NCI-H345 treated with DMSO at 0.1 percent for 48 hours (cell line): ENCODE data around the gene USP15.

ENCODE experiments used
- DNase-seq: peaks from one replicate; lab custom pipeline; 2025; ENCODE audit not compliant: unreplicated experiment; lab: John Stamatoyannopoulos, UW

Gene USP15

DNA sequence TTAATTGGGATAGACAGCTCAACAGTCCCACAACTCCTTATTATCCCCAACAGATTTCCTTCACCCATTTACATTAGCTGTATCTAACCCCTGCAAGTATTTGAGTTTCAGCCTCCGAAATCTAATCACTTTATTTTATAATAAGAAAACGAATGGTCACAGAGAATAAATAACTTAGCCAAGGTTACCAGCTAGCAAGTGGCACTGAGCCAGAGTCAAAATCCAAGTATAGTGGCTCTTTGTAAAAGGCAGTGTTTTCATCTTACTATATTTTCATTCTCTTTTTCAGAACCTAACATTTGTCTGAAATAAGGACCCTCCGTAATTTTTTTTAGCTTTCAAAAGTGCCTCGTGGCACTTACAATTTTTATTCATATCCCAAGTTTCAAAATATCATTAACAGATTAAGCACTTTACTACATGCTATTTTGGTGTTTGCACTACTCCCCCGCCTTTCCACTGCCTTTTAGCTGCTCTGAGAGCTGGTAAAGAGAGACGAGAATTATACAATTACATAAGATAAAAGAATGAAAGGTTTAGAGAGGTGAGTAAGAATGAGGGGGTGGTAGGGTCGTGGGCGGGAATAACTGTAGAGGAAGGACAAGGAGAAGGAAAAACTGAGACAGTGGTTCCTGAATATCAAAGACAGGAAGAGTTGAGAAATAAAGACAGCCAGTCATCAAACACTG lies 3.7 kb upstream of the USP15 start:
- DNase-seq = no peak

DNA sequence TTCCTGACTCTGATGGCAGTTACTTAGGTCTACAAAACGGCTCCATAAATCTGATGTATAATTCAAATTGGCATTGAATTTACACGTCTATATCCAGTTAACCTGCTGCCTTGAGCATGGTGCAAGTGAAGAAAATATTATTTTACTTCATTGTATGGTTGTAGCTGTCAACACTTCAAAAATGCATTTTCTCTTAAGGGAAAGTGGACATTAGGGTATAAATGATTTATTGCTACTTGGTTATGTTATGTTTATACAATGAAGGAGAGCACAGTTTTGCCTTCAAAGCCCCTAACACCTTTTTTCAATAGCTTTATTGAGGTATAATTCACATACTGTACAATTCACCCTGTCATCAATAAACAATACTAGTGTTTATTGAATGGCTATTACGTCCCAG lies 2.0 kb upstream of the USP15 start:
- no peak for DNase-seq

DNA sequence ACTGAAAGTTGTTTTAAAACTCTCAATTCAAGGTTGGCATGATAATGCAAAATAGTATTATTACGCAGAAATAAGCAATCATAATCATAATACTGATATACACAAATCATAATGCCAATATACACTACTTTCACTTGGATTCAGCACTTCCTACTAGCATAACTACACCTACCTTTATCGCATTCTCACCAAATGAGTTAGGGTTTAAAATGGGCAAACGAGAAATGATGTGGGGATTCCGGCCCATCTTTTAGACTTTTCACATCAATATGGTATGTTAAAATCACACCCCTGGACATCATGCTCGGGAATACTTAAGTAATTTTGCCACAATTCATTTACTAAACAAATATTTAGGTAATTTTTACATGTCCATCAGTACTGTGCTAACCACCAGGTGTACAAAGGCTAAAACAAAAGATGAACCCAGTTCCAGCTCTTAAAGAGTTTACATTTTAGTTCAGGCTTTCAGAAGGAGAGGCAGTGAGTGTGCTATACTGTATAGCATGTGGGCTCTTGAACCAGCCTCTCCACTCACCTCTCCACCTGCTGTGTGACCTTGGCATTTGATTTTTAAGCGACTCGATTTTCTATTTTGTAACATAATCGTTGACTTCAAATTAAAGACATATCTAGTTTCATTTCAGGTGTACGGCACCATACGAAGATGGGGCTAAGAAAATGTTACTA lies 1.1 kb upstream of the USP15 start:
- DNase-seq = peak; percentile 72

DNA sequence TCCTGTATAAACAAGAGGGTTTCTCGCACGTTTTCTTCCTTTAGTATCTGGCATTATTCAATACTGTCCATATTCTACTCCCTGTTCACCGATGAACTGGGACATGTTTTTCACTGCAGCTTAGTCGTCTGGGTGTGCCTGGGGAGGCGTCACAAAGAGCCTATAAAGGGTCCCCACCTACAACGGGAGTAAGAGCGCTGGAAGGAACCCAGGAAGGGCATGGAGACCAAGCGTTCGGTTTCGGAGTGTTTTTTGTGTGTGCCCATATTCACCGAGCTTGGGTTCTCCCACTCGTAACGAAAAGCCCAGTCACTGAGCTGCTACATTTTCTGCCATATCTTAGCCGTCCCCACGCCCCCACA lies 592 bp upstream of the USP15 start:
- DNase-seq = no peak

DNA sequence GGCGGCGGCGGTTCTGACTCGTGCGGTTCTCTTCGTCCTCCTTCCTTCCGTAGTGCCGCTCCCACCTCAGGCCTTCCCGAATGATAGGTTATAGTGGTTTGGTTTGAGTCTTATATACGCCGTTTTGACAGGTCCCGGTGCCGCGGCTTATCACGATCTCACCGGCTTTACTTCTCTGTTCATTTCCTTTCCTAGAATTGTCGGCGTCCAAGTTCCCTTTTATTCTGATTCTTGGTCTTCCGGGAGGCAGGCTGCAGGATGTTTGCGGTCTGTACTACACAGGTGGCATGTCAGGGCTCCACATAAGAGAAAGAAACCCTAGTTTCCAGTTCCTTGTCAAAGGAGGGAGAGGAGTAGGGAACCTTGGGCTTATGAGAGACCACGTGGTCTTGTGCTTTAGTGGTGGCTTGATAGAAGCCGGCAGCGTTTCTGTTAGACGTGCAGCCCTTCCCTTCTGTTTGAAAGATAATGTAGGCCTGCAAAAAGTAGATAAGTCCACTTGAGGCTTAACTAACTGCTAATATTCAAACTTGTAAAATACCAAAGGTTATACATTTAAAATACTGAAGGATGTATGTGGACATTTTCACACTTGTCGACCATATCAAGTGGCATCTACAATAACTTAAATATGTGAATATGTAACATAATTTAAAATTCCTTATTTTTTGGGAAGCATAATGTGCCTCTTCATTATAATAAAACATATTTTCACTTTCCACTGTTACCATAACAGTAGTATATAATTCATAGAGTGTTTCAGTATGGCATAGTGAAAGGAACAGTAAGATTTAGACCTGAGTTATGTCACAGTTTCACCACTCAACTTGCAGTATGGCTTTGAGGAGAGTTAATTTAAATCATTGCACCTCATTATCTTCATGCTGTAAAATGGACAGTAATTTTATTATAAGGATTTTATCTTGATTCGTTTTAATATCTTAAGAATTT lies 804 bp downstream of the USP15 start:
- peak; percentile 7 for DNase-seq

DNA sequence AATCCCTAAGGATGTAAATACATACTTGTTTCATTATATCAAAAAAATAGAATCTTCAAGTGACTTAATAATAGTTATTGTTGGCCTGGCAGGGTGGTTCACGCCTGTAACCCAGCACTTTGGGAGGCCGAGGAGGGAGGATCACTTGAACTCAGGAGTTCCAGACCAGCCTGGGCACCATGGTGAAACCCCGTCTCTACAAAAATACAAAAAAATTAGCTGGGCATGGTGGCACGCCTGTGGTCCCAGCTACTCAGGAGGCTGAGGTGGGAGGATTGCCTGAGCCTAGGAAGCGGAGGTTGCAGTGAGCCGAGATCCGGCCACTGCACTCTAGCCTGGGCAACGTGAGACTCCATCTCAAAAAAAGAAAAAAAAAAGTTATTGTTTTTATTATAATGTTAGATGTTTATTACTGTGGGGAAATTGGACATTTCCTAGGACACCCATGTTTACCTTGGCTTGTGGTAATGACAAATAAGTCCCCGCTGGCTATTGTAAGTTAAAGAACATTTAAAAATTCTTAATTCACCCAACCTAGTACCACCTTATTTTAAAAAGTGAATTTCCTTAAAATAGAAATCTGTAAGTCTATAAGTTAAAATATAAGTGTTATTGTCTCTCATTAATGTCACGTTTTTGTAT lies 1.8 kb downstream of the USP15 start:
- DNase-seq = no peak

DNA sequence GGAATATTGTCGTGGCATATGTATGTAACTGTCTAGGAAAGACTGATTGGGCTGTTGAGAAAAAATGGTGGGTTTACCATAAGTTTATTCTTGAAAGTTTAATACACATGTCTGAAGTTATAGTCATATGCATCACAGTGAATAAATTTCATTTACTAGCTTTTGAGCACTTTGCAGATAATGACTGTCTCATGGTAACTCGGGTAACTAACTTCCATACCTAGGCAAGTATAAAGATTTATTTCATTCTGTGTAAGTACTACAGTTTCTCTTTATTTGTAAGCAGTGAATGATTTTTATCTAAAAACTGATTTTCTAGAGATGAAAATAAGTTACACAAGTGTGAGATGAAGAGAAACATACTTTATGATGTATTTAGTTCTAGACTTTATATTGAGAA lies 3.0 kb downstream of the USP15 start:
- no peak for DNase-seq

DNA sequence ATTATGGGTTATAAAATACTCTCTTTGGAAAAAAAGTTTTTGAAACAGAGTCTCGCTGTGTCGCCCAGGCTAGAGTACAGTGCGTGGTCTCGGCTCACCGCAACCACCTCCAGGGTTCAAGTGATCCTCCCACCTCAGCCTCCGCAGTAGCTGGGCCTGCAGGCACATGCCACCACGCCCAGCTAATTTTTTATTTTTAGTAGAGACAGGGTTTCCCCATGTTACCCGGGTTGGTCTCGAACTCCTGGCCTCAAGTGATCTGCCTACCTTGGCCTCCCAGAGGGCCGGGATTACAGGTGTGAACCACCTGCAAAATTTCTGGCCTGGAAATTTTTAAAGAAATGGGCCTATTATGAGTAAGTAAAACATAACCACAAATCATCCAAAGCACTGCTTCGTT lies 3.8 kb downstream of the USP15 start:
- no peak for DNase-seq

DNA sequence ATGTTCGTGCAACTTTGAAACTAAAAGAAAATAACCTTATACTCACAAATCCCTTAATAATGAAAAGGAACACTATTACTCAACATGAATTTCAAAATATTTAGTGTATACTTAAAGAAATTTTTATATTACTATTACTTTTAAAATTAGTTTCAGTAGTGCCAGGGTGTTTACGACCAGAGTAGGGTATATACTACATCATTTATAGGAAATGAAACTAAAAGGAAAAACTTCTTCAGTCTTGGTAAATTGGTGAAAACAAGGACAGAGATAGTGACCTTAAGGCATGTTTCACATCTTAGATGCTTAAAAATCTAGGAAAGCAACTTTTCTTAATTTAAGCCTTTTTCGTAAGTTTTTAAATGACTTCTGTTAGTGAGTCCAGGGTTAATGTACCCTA lies 4.5 kb downstream of the USP15 start:
- DNase-seq = no peak

DNA sequence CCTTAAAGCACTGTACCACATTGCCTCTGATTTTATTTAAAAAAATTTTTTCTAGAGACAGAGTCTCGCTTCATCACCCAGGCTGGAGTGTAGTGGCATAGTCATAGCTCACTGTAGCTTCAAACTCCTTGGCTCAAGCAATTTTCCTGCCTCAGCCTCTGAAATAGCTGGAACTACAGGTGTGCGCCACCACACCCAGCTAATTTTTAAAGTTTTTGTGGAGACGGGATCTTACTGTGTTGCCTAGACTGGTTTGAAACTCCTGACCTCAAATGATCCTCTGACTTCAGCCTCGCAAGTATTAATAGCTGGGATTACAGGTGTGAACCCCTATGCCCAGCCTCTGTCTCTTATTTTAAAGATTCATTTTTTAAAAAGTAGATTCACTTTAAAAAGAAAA lies 5.3 kb downstream of the USP15 start:
- DNase-seq = no peak

DNA sequence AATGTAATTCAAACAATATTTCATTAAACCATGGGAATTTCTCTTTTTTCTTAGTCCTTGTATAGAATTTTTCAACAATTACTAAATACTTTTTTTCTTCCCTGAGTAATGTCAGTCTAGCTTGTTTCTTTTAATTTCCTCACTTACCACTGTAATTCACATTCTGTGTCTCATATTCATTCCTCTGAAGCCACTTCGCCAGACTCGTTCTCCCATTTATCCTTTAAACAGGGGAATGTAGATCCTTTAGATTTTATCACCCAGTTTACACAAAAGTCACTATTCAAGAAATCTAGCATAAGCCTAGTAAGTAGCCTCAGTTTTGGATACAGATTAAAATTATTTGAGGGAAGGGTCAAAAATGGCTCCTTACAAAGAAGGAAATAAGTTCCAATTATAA lies 6.8 kb downstream of the USP15 start:
- no peak for DNase-seq

DNA sequence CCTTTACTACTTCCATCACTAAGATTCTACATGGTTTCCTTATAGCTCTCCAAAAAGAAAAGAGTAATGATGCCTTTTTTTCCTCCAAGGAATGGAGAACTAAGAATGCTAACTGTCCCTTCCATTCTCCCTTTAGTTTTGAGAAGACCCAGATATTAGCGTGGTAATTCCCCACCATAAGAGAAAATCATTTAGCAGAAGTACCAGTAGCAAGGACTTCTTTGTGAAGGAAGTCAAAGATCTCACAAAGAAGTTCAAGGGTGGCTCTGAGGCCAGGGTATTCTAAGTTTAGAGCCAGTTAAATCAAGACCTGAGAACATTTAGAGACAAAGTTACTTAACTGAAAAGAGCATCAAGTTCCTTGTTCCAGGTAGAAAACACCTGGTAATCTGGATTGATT lies 7.3 kb downstream of the USP15 start:
- no peak for DNase-seq

DNA sequence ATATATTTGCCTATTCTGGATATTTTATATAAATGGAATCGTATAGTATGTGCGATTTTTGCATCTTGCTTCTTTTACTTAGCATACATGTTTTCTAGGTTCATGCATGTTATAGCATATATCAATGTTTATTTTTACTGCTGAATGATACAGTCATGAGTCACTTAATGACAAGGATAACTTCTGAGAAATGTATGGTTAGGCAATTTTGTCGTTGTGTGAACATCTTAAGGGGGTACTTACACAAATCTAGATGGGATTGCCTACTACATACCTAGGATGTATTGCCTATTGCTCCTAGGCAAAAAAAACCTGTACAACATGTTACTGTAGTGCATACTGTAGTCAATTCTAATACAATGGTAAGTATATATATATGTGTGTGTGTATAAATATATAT lies 8.8 kb downstream of the USP15 start:
- no peak for DNase-seq

DNA sequence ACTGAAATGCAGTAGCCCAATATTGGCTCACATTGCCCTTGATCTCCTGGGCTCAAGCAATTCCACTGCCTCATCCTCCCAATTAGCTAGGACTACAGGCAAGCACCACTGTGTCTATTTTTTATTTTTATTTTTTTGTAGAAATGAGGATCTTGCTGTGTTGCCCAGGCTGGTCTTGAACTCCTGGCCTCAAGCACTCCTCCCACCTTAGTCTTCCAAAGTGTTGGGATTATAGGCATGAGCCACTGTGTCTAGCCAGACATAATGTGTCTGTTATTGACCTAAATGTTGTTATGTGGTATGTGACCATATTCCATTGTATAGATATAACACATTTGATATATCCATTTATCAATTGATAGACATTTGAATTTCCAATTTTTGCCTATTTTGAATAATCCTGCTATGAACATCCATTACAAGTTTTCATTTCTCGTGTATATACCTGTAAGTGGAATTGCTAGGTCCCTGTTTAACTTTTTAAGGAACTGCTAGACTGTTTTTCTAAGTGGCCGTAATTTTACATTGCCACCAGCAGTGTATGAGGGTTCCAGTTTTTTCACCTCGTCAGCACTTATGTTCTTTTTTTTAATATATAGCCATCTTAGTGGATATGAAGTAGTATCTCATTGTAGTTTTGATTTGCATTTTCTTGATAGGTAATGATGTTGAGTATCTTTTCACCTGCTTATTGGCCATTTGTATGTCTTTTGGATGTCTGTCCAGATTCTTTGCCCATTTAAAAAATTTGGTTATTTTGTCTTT lies 9.4 kb downstream of the USP15 start:
- DNase-seq = no peak

DNA sequence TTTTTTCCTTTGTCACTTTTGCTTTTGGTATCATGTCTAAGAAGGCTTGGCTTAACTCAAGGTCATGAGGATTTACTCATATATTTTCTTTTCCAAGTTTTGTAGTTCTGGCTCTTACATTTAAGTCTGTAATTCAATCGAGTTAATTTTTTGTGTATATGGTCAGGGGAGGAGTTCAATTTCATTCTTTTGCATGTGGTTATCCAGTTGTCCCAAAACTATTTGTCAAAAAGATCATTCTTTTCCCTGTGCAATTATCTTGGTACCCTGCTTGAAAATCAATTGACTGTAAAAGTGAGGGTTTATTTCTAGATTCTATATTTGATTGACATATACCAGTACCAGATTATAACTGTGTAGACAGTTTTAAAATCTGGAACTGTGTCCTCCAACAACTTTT lies 10.2 kb downstream of the USP15 start:
- DNase-seq = no peak

DNA sequence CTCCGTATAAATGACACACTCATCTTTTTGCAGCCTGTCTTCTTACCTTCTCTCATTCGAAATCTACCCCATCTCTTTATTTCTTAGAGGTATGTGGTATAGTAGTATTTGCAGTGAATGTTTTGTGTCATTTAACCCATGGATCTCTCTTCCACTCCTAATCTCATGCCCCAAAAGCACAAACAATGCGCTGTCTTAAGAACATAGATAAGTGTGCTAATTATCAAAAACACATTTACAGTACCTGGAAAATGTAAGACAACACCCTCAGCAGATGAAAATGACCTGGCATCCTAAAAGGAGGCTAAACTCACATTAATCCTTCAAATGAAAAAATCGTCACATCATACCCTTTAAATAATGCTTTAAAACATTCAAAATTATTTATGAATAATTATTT lies 10.7 kb downstream of the USP15 start:
- DNase-seq = no peak

DNA sequence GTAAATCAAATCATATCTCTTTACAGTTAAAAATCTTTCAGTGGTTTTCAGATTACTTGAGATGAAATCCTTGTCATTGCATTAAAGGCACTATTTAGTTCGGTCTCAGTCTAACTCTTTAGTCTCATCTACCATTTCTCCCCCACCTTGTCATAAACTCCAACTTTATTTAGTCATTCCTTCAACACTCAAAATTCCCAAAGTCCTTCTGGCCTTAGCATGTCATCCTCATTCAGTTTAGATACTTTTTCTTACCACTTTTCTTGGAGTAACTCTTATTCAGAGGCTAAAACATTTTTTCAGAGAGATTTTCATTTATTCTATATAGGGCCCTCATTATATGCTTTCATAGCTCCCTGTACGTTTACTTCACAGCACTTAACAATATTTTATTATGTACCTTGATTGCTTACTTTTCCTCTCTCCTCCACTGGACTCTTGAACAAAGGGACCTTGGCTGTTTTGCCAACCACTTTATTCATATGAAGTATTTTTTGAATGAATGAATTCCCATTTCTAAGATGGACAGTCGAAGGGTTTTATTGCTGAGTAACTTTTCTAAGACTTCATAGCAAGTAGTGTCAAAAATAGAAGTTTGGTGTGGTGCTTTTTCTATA lies 12.8 kb downstream of the USP15 start:
- no peak for DNase-seq

DNA sequence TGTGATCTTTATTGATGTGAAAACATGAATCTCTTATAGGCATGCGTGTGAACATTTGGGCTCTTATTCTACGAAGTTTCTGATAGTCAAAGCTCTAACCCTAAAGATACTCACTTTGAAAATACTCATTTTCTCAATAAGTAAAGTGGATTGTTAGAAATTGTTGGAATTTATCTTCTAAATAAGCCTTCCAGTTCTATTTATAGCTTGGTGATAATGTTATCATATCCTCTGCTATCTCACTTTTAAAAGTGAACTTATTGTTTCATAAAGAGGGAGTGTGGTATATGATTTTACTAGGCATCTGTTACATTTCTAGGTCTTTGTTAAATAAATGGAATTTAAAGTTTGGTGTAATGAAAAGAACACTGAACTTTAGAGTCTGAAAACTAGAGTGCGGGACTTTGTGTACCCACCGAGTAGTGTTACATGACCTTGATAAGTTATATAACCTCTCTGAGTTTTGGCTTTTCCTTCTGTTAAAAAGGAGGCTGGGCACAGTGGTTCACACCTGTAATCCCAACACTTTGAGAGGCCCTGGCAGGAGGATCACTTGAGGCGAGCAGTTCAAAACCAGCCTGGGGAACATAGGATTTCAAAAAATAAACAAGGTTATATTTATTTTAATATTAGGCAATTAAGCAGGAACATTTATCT lies 13.6 kb downstream of the USP15 start:
- DNase-seq = no peak

DNA sequence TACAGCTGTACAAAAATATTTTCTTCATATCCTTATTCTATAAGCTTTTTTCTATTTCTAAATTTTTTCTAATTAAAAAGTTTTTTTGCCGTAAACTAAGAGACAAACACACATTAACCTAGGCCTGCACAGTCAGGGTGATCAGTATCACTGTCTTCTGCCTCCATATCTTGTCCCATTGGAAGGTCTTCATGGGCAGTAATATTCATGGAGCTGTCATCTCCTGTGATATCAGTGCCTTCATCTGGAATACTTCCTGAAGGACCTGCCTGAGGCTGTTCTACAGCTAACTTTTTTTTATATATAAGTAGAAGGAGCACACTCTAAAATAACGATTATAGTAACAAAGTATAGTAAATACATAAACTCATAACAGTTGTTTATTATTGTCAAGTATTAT lies 17.8 kb downstream of the USP15 start:
- DNase-seq = no peak

DNA sequence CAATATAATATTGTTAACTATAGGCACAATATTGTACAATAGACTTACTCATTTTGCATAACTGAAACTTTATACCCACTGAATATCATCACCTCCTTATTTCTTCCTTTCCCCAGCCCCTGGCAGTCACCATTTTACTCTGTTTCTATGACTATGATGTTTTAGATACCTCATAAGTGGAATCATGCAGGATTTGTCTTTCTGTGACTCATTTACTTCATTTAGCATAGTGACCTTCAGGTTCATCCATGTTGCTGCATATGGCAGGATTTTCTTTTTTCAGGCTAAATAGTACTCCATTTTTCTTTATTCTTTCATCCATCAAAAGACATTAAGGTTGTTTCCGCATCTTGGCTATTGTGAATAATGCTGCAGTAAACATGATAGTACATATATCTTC lies 18.9 kb downstream of the USP15 start:
- no peak for DNase-seq
